GM21360 (cell line): Measurements from ENCODE around the gene CTIF.

Experiments
- ATAC-seq: cut with Tn5 transposase; IDR thresholded peaks from one replicate; pipeline ENCODE4 v1.9.1; 2021; ENCODE audit warnings: mild to moderate bottlenecking, moderate library complexity; ENCODE audit not compliant: unreplicated experiment

The CTIF gene

GRCh38 chr18:48766026-48766425, 227.2 kb downstream of the CTIF start:
- ATAC-seq = no peak

- ATAC-seq = no peak
Measured at GRCh38 chr18:48766487-48766886, 227.7 kb downstream of the CTIF start.

GRCh38 chr18:48767090-48767690, 228.4 kb downstream of the CTIF start:
- ATAC-seq = no peak

GRCh38 chr18:48769006-48769636, 230.3 kb downstream of the CTIF start:
- ATAC-seq = no peak

GRCh38 chr18:48770243-48770642, 231.4 kb downstream of the CTIF start:
- ATAC-seq = no peak

- ATAC-seq = no peak
Measured at GRCh38 chr18:48771641-48772375, 233.0 kb downstream of the CTIF start.

GRCh38 chr18:48772457-48772856, 233.6 kb downstream of the CTIF start:
- no peak for ATAC-seq

GRCh38 chr18:48773821-48774220, 235.0 kb downstream of the CTIF start:
- ATAC-seq = no peak

GRCh38 chr18:48774941-48775340, 236.1 kb downstream of the CTIF start:
- ATAC-seq = no peak

GRCh38 chr18:48775372-48776155, 236.7 kb downstream of the CTIF start:
- ATAC-seq = no peak

GRCh38 chr18:48776156-48776555, 237.3 kb downstream of the CTIF start:
- no peak for ATAC-seq

GRCh38 chr18:48776641-48777025, 237.8 kb downstream of the CTIF start:
- no peak for ATAC-seq

GRCh38 chr18:48777026-48777743, 238.4 kb downstream of the CTIF start:
- ATAC-seq = peak; percentile 48

- ATAC-seq = no peak
Measured at GRCh38 chr18:48777744-48778116, 238.9 kb downstream of the CTIF start.

- ATAC-seq = no peak
Measured at GRCh38 chr18:48778344-48779011, 239.6 kb downstream of the CTIF start.

- no peak for ATAC-seq
Measured at GRCh38 chr18:48779462-48779861, 240.6 kb downstream of the CTIF start.

- no peak for ATAC-seq
Measured at GRCh38 chr18:48780201-48780912, 241.5 kb downstream of the CTIF start.

- no peak for ATAC-seq
Measured at GRCh38 chr18:48780913-48781162, 242.0 kb downstream of the CTIF start.

- ATAC-seq = no peak
Measured at GRCh38 chr18:48781163-48781987, 242.5 kb downstream of the CTIF start.
